Fibroblast of skin of left quadriceps (primary cell): ENCODE measurements around the gene CTNNA1.
"Not testable (repeated sequence)": the region's sequence is repeated elsewhere in the genome, so short reads cannot be mapped to it uniquely, and the experiment has no call there.

Source experiments
- DNase-seq, 2 experiments: peaks; one replicate each; pipeline ENCODE4 v3.0.0-alpha.2; 2013; ENCODE audit warnings: low read depth in 2 of 2

CTNNA1 gene

GRCh38 chr5:138760448-138761110 is 7.4 kb downstream of the CTNNA1 start:
- DNase-seq: no peak

DNA sequence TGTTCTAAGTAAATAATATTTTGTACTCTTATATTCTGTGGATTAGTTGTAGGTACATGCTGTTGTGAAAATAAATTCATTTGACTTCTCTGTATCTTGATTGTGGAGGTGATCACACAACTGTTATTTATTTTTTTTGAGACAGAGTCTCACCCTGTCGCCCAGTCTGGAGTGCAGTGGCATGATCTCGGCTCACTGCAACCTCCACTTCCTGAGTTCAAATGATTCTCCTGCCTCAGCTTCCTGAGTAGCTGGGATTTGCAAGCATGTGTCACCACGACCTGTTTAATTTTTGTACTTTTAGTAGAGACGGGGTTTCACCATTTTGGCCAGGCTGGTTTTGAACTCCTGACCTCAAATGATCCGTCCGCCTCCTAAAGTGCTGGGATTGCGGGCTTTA is 7.9 kb downstream of the CTNNA1 start:
- not testable (repeated sequence) for DNase-seq

GRCh38 chr5:138761670-138762069 is 8.4 kb downstream of the CTNNA1 start:
- DNase-seq: not testable (repeated sequence)

DNA sequence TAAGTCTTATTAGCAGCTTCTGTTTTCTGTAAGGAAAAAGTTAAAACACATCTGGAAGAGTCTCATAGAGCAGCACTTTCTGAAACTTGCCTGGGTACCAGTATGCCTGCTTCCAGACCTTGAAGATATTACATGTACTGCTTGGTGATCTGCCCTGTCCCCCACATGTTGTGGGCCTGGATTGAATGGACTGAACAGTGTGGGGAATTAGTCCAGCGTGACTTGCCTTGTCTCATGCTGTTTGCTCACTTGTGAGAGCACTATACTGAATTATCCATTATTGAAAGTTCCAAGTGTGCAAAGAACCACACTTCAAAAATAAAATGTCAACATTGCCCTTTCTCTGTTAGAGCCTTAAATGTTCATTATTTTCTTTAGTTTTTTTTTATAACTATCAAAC is 8.9 kb downstream of the CTNNA1 start:
- DNase-seq: no peak

DNA sequence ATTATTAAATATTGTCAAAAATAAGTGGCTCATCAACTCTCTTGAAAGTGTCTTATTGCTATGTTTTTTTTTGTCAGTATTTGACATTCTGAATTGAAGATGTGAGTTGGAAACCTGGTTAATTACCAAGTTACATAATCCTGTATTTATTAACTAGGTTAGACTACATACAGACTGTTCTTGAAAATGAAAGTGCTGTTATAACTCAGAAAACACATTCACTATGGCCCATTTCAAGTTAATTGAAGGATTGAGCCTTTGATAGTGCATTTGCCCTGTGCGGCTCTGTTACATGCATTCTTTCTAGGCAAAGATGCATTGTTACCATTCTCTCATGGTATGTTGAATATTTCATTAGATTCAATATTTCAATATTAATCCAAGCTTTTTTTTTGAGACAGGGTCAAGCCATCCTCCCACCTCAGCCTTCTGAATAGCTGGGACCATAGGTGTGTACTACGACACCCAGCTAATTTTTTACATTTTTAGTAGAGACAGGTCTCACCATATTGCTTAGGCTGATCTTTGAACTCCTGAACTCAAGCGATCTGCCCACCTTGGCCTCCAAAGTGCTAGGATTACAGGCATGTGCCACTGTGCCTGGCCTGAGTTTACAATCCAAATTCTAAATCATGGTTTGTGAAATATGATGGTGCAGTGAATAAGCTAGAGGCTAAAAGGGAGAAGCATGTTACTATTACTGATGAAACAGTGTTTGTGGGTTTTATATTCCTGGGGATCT is 10.0 kb downstream of the CTNNA1 start:
- DNase-seq: no peak

DNA sequence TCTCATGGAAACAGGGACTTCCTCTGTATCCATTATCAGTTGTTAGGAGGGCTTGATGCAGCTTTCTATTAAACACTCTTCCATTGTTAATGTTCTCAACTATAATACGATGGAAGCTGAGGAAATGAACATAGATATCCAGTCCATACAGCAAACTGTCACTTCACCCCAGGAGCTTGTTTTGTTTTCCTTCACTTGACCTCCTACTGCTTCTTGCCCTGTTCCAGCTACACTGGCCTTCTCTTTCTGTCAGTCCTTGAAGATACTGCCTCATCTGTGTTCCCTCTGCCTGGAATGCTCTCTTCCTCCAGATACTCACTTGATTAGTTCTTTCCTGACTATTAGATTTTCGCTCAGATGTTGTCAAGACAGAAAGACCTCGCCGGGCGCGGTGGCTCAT is 17.1 kb downstream of the CTNNA1 start:
- no peak for DNase-seq

DNA sequence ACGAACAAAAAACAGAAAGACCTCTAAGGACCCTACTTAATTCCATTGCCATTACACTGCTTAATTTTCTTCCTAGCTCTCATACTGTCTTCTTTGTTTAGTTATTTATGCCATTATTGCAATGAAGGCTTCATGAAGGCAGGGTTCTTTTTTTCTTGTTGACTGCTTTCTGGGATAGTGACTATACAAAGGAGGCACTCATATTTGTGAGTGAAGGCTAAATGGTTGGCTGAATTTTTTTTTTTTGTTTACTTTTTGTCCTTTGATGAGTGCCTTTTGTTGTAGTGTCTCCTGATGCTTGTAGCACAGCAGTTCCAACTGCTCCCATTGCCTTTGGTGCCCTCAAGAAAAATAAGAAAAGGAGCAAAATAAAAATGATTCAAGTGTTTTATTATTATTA is 17.8 kb downstream of the CTNNA1 start:
- DNase-seq: no peak

GRCh38 chr5:138772986-138773594 is 19.9 kb downstream of the CTNNA1 start:
- DNase-seq: no peak

- not testable (repeated sequence) for DNase-seq
Observed at GRCh38 chr5:138773624-138774023, 20.4 kb downstream of the CTNNA1 start.

DNA sequence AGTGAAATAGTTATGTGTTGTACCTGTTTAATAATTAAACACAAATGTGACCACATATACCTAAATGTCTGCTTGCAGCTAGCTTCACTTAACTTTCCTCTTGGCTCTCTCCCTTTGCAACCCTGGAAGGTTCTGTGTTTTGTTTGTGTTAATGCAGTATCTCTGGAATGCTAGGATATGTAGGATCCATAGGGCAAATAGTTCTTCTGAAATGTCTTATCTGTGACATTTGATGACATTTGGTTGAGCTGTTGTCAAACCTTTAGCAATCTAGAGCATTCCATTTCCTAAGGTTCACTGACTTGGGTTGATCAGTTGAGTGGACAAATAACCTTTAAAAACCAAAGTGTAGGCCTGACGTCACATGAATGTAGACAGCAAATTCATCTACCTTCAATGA is 21.8 kb downstream of the CTNNA1 start:
- no peak for DNase-seq

- DNase-seq: no peak
Observed at GRCh38 chr5:138778234-138778633, 25.0 kb downstream of the CTNNA1 start.

DNA sequence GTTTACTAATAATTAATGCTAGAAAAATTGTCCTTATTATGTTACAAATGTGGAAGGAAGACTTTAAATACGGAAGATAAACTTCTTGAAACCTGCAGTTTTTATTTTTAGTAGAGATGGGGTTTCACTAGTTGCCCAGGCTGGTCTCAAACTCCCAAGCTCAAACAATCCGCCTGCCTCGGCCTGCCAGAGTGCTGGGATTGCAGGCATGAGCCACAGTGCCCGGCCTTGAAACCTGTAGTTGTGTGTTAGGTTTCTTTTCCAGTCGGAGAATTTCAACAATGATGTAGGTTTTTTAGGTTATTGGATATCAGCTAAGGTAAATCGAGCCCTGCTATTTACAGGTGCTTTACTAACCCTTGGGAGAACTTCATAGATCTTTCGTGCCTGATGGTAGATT is 30.8 kb downstream of the CTNNA1 start:
- DNase-seq: no peak

DNA sequence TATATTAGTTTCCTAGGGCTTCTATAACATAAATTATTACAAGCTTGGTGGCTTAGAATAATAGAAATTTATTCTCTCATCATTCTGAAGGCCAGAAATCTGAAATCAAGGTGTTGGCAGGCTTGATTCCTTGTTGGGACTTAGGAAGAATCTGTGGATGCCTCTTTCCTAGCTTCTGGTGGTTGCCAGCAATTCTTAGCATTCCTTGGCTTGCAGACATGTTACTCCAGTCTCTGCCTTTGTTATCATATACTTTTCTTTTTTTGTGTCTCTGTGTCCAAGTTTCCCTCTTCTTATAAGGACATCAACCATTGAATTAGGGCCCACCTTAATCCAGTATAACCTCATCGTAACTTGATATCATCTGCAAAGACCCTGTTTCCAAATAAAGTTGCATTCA is 31.4 kb downstream of the CTNNA1 start:
- DNase-seq: no peak

GRCh38 chr5:138789771-138790242 is 36.6 kb downstream of the CTNNA1 start:
- no peak for DNase-seq

- DNase-seq: no peak
Observed at GRCh38 chr5:138790684-138791083, 37.5 kb downstream of the CTNNA1 start.

GRCh38 chr5:138792195-138792790 is 39.1 kb downstream of the CTNNA1 start:
- DNase-seq: no peak

DNA sequence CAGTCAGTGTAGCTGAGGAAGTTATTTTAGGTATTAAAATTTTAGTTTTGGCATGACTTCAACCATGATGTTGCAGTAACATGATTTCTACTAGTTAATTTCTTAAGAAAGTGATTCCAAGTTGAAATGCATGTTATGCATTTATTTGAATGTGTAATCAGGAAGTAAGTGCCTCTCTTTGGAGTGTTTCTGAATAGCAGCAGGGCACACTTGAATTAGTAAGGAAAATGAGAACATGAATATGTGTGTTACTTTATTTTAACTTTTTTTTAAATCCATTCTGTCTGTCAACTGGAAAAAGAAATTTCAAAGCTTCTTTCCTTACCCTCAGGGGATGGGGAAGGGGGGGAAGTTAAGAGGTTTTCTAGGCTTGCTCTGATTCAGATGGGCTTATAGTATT is 40.4 kb downstream of the CTNNA1 start:
- no peak for DNase-seq

GRCh38 chr5:138803285-138803684 is 50.1 kb downstream of the CTNNA1 start:
- DNase-seq: no peak

GRCh38 chr5:138803935-138804334 is 50.7 kb downstream of the CTNNA1 start:
- DNase-seq: no peak

DNA sequence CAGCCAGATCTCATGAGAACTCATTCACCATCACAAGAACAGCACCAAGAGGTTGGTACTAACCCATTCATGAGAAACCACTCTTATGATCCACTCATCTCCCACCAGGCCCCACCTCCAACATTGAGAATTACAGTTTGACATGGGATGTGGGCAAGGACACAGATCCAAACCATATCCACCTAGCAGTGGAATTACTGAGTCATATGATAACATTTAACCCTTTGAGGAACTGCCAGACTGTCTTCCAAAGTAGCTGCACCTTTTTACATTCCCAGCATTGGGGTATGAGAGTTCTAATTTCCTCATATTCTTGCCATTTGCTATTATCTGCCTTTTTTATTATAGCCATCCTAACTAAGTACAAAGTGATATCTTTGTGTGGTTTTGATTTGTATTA is 51.9 kb downstream of the CTNNA1 start:
- no peak for DNase-seq

DNA sequence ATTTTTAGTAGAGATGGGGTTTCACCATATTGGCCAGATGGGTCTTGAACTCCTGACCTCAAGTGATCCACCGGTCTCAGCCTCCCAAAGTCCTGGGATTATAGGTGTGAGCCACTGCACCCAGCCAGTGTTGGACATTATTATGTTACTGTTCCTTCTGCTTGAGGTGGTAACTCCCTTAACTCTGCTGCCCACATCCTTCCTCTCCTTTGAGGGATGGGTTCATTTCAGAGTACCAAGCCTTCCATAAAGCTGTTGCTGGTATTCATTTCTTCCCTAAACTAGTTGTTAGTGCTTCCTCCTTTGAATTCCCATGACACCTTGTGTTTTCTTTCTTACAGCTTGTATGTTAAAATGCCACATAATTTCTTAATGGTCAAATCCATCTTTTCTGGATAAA is 54.0 kb downstream of the CTNNA1 start:
- no peak for DNase-seq

DNA sequence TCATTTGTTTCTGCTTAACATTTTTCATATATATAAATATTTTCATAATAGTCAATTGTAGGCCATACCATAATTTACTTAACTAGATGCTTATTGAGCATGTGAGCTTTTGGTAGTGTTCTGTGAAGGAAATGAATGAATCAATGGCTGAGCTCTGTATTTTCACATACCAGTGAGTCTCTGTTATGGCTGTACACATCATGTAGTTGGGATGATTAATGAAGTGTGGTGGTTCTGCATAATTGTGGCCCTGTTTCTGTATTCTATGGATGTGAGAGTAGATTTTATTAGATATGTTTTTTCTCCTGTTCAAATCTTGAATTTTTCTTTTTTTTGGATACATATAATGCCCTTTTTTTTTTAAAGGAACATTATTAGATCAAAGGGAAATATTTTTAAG is 56.2 kb downstream of the CTNNA1 start:
- DNase-seq: no peak

- not testable (repeated sequence) for DNase-seq
Observed at GRCh38 chr5:138810861-138811260, 57.6 kb downstream of the CTNNA1 start.
